IMR-90 (cell line): ENCODE measurements around the gene PTPRS. TPM values are rescaled to one million over a fixed set of nuclear protein-coding genes. Genes with fewer than 3 reads are reported as not detected.

ENCODE experiments used
- ATAC-seq: fragments of 200-7000 bp; cut with Tn5 transposase; 2 replicates; pipeline ENCODE4 v1.9.1; 2020; ENCODE audit warnings: low read depth, mild to moderate bottlenecking, moderate library complexity
- BruUV-seq: library from RNA; stranded (reverse); fragments of 400-500 nt; replicated peaks from 2 replicates; lab custom pipeline; 2021; lab: Mats Ljungman, UMichigan
- CTCF ChIA-PET: fragments of 300-600 bp; formaldehyde crosslinking; extraction: SDS; loops from one replicate; lab custom pipeline; 2021; ENCODE audit warnings: antibody characterized with exemption; lab: Yijun Ruan, JAX
- POLR2A ChIA-PET: fragments of 300-600 bp; sonication (Branson Sonifier 250); formaldehyde crosslinking; loops from one replicate; lab custom pipeline; 2022; ENCODE audit warnings: antibody characterized with exemption; ENCODE audit not compliant: unreplicated experiment; lab: Charles Lee
- DNase-seq: peaks from one replicate; pipeline ENCODE4 v3.0.0; 2013
- H2AFZ ChIP-seq: replicated peaks from 2 replicates; pipeline ENCODE3; 2013; ENCODE audit warnings: low read length, mild to moderate bottlenecking; ENCODE audit not compliant: poor library complexity
- H2AK5ac ChIP-seq: 2 replicates; pipeline ENCODE4 v1.6.1; 2013; ENCODE audit warnings: low read depth, low read length, inconsistent platforms
- H2AK9ac ChIP-seq: replicated peaks from 2 replicates; pipeline ENCODE3; 2013; ENCODE audit warnings: mild to moderate bottlenecking, low read depth, low read length, moderate library complexity; ENCODE audit not compliant: poor library complexity
- H2BK120ac ChIP-seq: 2 replicates; pipeline ENCODE4 v1.6.1; 2013; ENCODE audit warnings: low read depth, low read length, inconsistent platforms
- H2BK15ac ChIP-seq: 3 replicates; pipeline ENCODE4 v1.6.1; 2013; ENCODE audit warnings: low read depth, low read length, inconsistent platforms
- H2BK20ac ChIP-seq: 2 replicates; pipeline ENCODE4 v1.6.1; 2013; ENCODE audit warnings: low read depth, mild to moderate bottlenecking, inconsistent platforms, low read length, moderate library complexity
- H2BK5ac ChIP-seq: 2 replicates; pipeline ENCODE4 v1.6.1; 2013; ENCODE audit warnings: mild to moderate bottlenecking, low read depth, low read length, inconsistent platforms; ENCODE audit not compliant: poor library complexity, severe bottlenecking
- H3K14ac ChIP-seq: replicated peaks from 2 replicates; pipeline ENCODE4 v1.6.1; 2013; ENCODE audit warnings: low read depth, low read length, inconsistent platforms
- H3K18ac ChIP-seq: 2 replicates; pipeline ENCODE4 v1.6.1; 2013; ENCODE audit warnings: low read depth, low read length, control low read depth
- H3K23ac ChIP-seq: 2 replicates; pipeline ENCODE4 v1.6.1; 2013; ENCODE audit warnings: low read depth, low read length, inconsistent platforms
- H3K27ac ChIP-seq: 2 replicates; pipeline ENCODE4 v1.5.1; 2013; ENCODE audit warnings: mild to moderate bottlenecking, control low read depth, low read length; ENCODE audit not compliant: insufficient read depth
- H3K27me3 ChIP-seq: 2 replicates; pipeline ENCODE4 v1.6.1; 2013; ENCODE audit warnings: low read length; ENCODE audit not compliant: control insufficient read depth, insufficient read depth
- H3K36me3 ChIP-seq: 2 replicates; pipeline ENCODE4 v1.6.1; 2013; ENCODE audit warnings: low read length, mixed read lengths; ENCODE audit not compliant: control insufficient read depth, insufficient read depth
- H3K4ac ChIP-seq: 2 replicates; pipeline ENCODE4 v1.6.1; 2013; ENCODE audit warnings: low read depth, low read length, inconsistent platforms
- H3K4me1 ChIP-seq: 2 replicates; pipeline ENCODE4 v1.6.1; 2013; ENCODE audit warnings: low read length, mixed read lengths; ENCODE audit not compliant: control insufficient read depth, insufficient read depth
- H3K4me2 ChIP-seq: 2 replicates; pipeline ENCODE4 v1.6.1; 2013; ENCODE audit warnings: low read depth, mild to moderate bottlenecking, control low read depth, low read length, moderate library complexity
- H3K4me3 ChIP-seq: 2 replicates; pipeline ENCODE4 v1.5.1; 2013; ENCODE audit warnings: low read depth, mild to moderate bottlenecking, control low read depth, low read length, moderate library complexity; ENCODE audit not compliant: insufficient read depth
- H3K56ac ChIP-seq: 2 replicates; pipeline ENCODE4 v1.6.1; 2013; ENCODE audit warnings: low read length, inconsistent platforms; ENCODE audit not compliant: insufficient read depth; ENCODE audit errors: extremely low read depth
- H3K79me1 ChIP-seq, 2 experiments: 2 replicates each; pipeline ENCODE4 v1.6.1; 2013; ENCODE audit warnings: low read length in 2 of 2, inconsistent platforms in 1 of 2, low read depth in 1 of 2
- H3K9ac ChIP-seq: 2 replicates; pipeline ENCODE4 v1.6.1; 2013; ENCODE audit warnings: low read depth, low read length, control low read depth
- H3K9me1 ChIP-seq: 2 replicates; pipeline ENCODE4 v1.6.1; 2013; ENCODE audit warnings: low read length, inconsistent platforms; ENCODE audit not compliant: insufficient read depth
- H3K9me3 ChIP-seq: 2 replicates; pipeline ENCODE4 v1.6.1; 2013; ENCODE audit warnings: low read length; ENCODE audit not compliant: control insufficient read depth, insufficient read depth
- H4K20me1 ChIP-seq: 2 replicates; pipeline ENCODE4 v1.6.1; 2013; ENCODE audit warnings: low read length, inconsistent platforms; ENCODE audit not compliant: insufficient read depth
- H4K5ac ChIP-seq: 2 replicates; pipeline ENCODE4 v1.6.1; 2013; ENCODE audit warnings: mild to moderate bottlenecking, low read depth, low read length, control low read depth
- H4K8ac ChIP-seq, 2 experiments: 2 replicates each; pipeline ENCODE4 v1.6.1; 2013; ENCODE audit warnings: low read depth in 2 of 2, low read length in 2 of 2, control low read depth in 1 of 2, inconsistent platforms in 1 of 2
- H4K91ac ChIP-seq: 2 replicates; pipeline ENCODE4 v1.6.1; 2013; ENCODE audit warnings: low read depth, low read length, inconsistent platforms; ENCODE audit not compliant: insufficient read depth
- SMC3 ChIP-seq: fragments of 150-350 bp; IDR thresholded peaks from 2 replicates; pipeline ENCODE4 v1.6.1; 2016; ENCODE audit warnings: low read depth, mild to moderate bottlenecking, antibody characterized with exemption, low read length, moderate library complexity
- WGBS, 2 experiments: methylation state at CpG; one replicate each; pipeline versions ENCODE4 v1.1.5 to v1.1.7; 2013; ENCODE audit warnings: missing lambda C conversion rate in 2 of 2; ENCODE audit not compliant: insufficient read length in 1 of 2; ENCODE audit errors: extremely low coverage in 2 of 2; 5-methylcytosine and 5-hydroxymethylcytosine counted together
- dilution Hi-C: fragments of 300-500 bp; cut with HindIII; formaldehyde crosslinking; loops from one replicate; pipeline ENCODE4 v1.14.3; 2018; ENCODE audit warnings: low sequenced_read_pairs; ENCODE audit not compliant: unreplicated experiment
- in situ Hi-C: fragments of 300-500 bp; cut with MboI; formaldehyde crosslinking; loops from 3 replicates; pipeline ENCODE4 v1.14.3; 2019; ENCODE audit warnings: low sequenced_read_pairs, inconsistent platforms, mixed read lengths
- intact Hi-C: fragments of 100-400 bp; cut with micrococcal nuclease; formaldehyde crosslinking; loops from 2 replicates; pipeline ENCODE4 v1.10.0; 2022
- polyA plus RNA-seq, 3 experiments: library from polyadenylated mRNA; depleted of rRNA; stranded (reverse); fragments of >200 nt; gene quantifications; 2 replicates each; pipeline ENCODE4 v1.2.3, GENCODE V29; 2012; ENCODE audit warnings: low replicate concordance in 1 of 3
- total RNA-seq: library from RNA; depleted of rRNA; stranded (reverse); fragments of >200 nt; gene quantifications from 2 replicates; pipeline ENCODE4 v1.2.3, GENCODE V29; 2012

Gene PTPRS
- total and polyA plus RNA-seq, 2 of the 4 experiments (the other 2 are of a cell fraction), result 40.1 to 51.9 TPM

DNA sequence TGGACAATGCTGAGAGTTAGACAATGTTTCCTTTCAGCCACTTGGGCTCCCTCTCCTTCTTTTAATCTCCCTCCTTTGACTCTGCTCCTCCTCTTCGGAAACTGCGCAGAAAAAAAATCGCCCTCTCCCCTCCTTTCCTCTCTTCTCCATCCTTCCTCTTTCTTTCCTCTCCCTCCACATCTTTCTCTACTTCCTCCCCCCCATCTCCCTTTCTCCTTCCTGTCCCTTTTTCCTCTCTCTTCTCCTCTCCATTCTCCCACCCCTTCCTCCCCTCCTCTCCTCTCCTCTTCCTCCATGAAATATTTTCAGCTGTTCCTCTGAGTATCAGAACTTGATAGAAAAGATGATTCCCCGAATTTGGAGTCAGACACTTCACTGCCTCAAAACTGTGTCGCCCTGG, 15.1 kb upstream of the PTPRS start:
- Histone ChIP-seq H3K23ac (no peak overlapping the region), H4K8ac (no peak overlapping the region), H3K18ac (no peak overlapping the region), H2BK120ac (no peak overlapping the region), H2AK9ac (no peak overlapping the region), H3K27ac (no peak overlapping the region), H4K91ac (no peak overlapping the region), H3K56ac (no peak overlapping the region), H3K36me3 (no peaks in the 10 kb centered on the region), H3K14ac (no peak overlapping the region), H4K5ac (no peak overlapping the region), H3K4ac (no peak overlapping the region), H3K79me1 (no peaks in the 10 kb centered on the region), H4K20me1 (no peaks in the 10 kb centered on the region), H3K9me3 (no peaks in the 10 kb centered on the region), H3K4me1 (no peaks in the 10 kb centered on the region), H2AFZ (no peak overlapping the region), H3K9me1 (no peaks in the 10 kb centered on the region), H3K27me3 (peaks cover 35% of the 10 kb centered on the region), H3K9ac (no peak overlapping the region), H2BK5ac (no peak overlapping the region), H3K4me3 (no peak overlapping the region), H2BK15ac (no peak overlapping the region), H3K4me2 (no peak overlapping the region), H2BK20ac (no peak overlapping the region), H2AK5ac (no peak overlapping the region)
- TF ChIP-seq SMC3, result no peak
- in situ Hi-C loops (no loop called here), dilution Hi-C loops (no loop called here), intact Hi-C loops (no loop called here)
- 100% methylated on average over 1 to 2 of the region's 5 CpGs for WGBS, 2 experiments
- ChIA-PET POLR2A (no interaction called here), CTCF (no interaction called here)
- no TSS peak for BruUV-seq
- DNase-seq (no peak), ATAC-seq (no peak)
